ENCODE measurements around the gene PALM.

DNA sequence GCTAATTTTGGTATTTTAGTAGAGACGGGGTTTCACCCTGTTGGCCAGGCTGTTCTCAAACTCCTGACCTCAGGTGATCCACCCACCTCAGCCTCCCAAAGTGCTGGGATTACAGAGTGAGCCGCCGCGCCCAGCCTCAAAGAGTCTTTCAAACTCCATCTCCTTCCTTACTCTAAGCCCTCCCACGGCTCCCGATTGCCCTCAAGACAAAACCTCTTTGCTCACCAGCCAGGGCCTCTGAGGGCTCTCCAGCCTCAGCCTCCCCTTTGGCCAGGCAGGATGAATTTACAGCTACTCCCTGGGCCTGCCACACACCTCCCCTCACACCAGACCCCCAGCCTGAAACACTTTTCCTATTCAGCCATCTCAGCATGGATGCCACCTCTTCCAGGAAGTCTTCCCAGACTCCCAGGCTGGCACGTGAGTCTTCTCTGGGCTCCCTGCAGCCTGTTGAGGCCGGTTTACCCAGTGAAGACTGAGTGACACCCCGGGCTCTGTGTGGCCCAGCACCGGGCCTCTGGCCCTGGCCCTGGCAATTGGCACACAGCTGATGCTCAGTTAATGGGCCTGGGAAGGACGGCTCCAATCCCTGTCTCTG, 21.1 kb upstream of the PALM start:
- no peak for TF ChIP-seq GLIS3 (CRISPR knock-in tag; IDR thresholded peaks at IDR 0.05)
- no peak for TF ChIP-seq SNAI2 (CRISPR knock-in tag; IDR thresholded peaks at IDR 0.05)
- no peak for TF ChIP-seq ZC3H10 (CRISPR knock-in tag; IDR thresholded peaks at IDR 0.05)

Measured in SK-N-SH treated with all-trans-retinoic acid at 6 μM for 48 hours (cell line).